GM12878 (cell line): Measurements from ENCODE around the gene CHRNA9. TPM values are rescaled to one million over a fixed set of nuclear protein-coding genes. Genes with fewer than 3 reads are reported as not detected.

ENCODE experiments used
- ATF2 ChIP-seq: IDR thresholded peaks from 2 replicates; pipeline ENCODE4 v1.6.1; 2012; ENCODE audit warnings: low read length, inconsistent platforms
- BHLHE40 ChIP-seq, 2 experiments: fragments of 450-650 bp in 1 of 2; IDR thresholded peaks; 2 replicates each; pipeline ENCODE4 v1.6.1; 2011 to 2017; ENCODE audit warnings: low read depth in 2 of 2, borderline replicate concordance in 1 of 2, improper control_type of control experiment in 1 of 2, low read length in 1 of 2, mild to moderate bottlenecking in 1 of 2
- CHD2 ChIP-seq: IDR thresholded peaks from 2 replicates; pipeline ENCODE4 v1.6.1; 2011; ENCODE audit warnings: low read depth, low read length, improper control_type of control experiment, borderline replicate concordance
- CHD4 ChIP-seq: fragments of 200-600 bp; sonication (generic); IDR thresholded peaks from 2 replicates; pipeline ENCODE4 v1.6.1; 2016; ENCODE audit warnings: mild to moderate bottlenecking
- CREB1 ChIP-seq: IDR thresholded peaks from 2 replicates; pipeline ENCODE4 v1.6.1; 2012; ENCODE audit warnings: low read depth, mild to moderate bottlenecking, inconsistent platforms
- DPF2 ChIP-seq: fragments of 450-650 bp; IDR thresholded peaks from 2 replicates; pipeline ENCODE4 v1.6.1; 2017; ENCODE audit warnings: mild to moderate bottlenecking
- EZH2 ChIP-seq: IDR thresholded peaks from 2 replicates; pipeline ENCODE4 v1.6.1; 2012; ENCODE audit warnings: low read depth, mild to moderate bottlenecking, control low read depth, inconsistent platforms, low read length, borderline replicate concordance; ENCODE audit not compliant: control insufficient read depth
- KLF5 ChIP-seq: fragments of 450-650 bp; IDR thresholded peaks from 2 replicates; pipeline ENCODE4 v1.6.1; 2014; ENCODE audit warnings: mild to moderate bottlenecking; ENCODE audit not compliant: partially characterized antibody
- LARP7 ChIP-seq: fragments of 450-650 bp; IDR thresholded peaks from 2 replicates; pipeline ENCODE4 v1.6.1; 2017; ENCODE audit warnings: mild to moderate bottlenecking
- MTA2 ChIP-seq: fragments of 450-650 bp; IDR thresholded peaks from 2 replicates; pipeline ENCODE4 v1.6.1; 2016; ENCODE audit warnings: low read depth, mild to moderate bottlenecking, moderate library complexity
- MYB ChIP-seq: fragments of 150-350 bp; IDR thresholded peaks from 2 replicates; pipeline ENCODE4 v1.6.1; 2014; ENCODE audit warnings: mild to moderate bottlenecking, low read depth, low read length, borderline replicate concordance
- MYC ChIP-seq: IDR thresholded peaks from 2 replicates; pipeline ENCODE4 v1.6.1; 2011; ENCODE audit warnings: mild to moderate bottlenecking, low read length, moderate library complexity, inconsistent platforms; ENCODE audit not compliant: insufficient read depth, insufficient replicate concordance, insufficient read length, severe bottlenecking
- NBN ChIP-seq: fragments of 450-650 bp; IDR thresholded peaks from 2 replicates; pipeline ENCODE4 v1.6.1; 2016
- NR2F1 ChIP-seq: fragments of 450-650 bp; conservative IDR thresholded peaks from 2 replicates; pipeline ENCODE4 v1.6.1; 2017; ENCODE audit warnings: mild to moderate bottlenecking
- NRF1 ChIP-seq: conservative IDR thresholded peaks from 2 replicates; pipeline ENCODE4 v1.6.1; 2011; ENCODE audit warnings: mild to moderate bottlenecking, low read depth, low read length, improper control_type of control experiment
- PAX8 ChIP-seq: fragments of 450-650 bp; IDR thresholded peaks from 2 replicates; pipeline ENCODE4 v1.6.1; 2017; ENCODE audit warnings: mild to moderate bottlenecking, moderate library complexity
- PBX3 ChIP-seq: IDR thresholded peaks from 2 replicates; pipeline ENCODE4 v1.6.1; 2011; ENCODE audit warnings: mild to moderate bottlenecking, low read depth, low read length, moderate library complexity; ENCODE audit not compliant: insufficient replicate concordance
- RBBP5 ChIP-seq: fragments of 200-600 bp; sonication (generic); conservative IDR thresholded peaks from 2 replicates; pipeline ENCODE4 v1.6.1; 2016
- RUNX3 ChIP-seq: IDR thresholded peaks from 2 replicates; pipeline ENCODE4 v1.6.1; 2012; ENCODE audit warnings: low read length, inconsistent platforms
- SIX5 ChIP-seq: IDR thresholded peaks from 2 replicates; pipeline ENCODE4 v1.6.1; 2011; ENCODE audit warnings: mild to moderate bottlenecking, low read depth, low read length, moderate library complexity; ENCODE audit not compliant: severe bottlenecking
- SUZ12 ChIP-seq: fragments of 200-600 bp; sonication (generic); IDR thresholded peaks from one replicate; pipeline ENCODE4 v1.6.1; 2018; ENCODE audit warnings: antibody characterized with exemption, mild to moderate bottlenecking; ENCODE audit not compliant: unreplicated experiment
- TARDBP ChIP-seq: IDR thresholded peaks from 2 replicates; pipeline ENCODE4 v1.6.1; 2016; ENCODE audit warnings: borderline replicate concordance
- TBL1XR1 ChIP-seq: IDR thresholded peaks from 2 replicates; pipeline ENCODE4 v1.6.1; 2012; ENCODE audit warnings: low read depth, low read length, improper control_type of control experiment
- TCF7 ChIP-seq: IDR thresholded peaks from 2 replicates; pipeline ENCODE4 v1.6.1; 2014; ENCODE audit warnings: antibody characterized with exemption, borderline replicate concordance
- YY1 ChIP-seq: IDR thresholded peaks from 2 replicates; pipeline ENCODE4 v1.6.1; 2011; ENCODE audit warnings: low read depth, mild to moderate bottlenecking, low read length
- ZBED1 ChIP-seq: IDR thresholded peaks from 2 replicates; pipeline ENCODE4 v1.6.1; 2016; ENCODE audit warnings: borderline replicate concordance
- ZBTB4 ChIP-seq: fragments of 450-650 bp; formaldehyde crosslinking; IDR thresholded peaks from 2 replicates; pipeline ENCODE4 v1.4.0; 2022; ENCODE audit warnings: mild to moderate bottlenecking, moderate library complexity
- ZNF24 ChIP-seq: fragments of 450-650 bp; IDR thresholded peaks from 2 replicates; pipeline ENCODE4 v1.6.1; 2017; ENCODE audit warnings: antibody characterized with exemption, mild to moderate bottlenecking
- ZZZ3 ChIP-seq: IDR thresholded peaks from 2 replicates; pipeline ENCODE4 v1.6.1; 2011; ENCODE audit warnings: low read depth; ENCODE audit not compliant: control insufficient read depth, insufficient read length
- polyA plus RNA-seq, 11 experiments: library from polyadenylated mRNA; depleted of rRNA in 4 of 11; unstranded in 6 of 11; stranded (reverse) in 5 of 11; fragments of >200 nt; fragmentation: Nextera tagmentation in 4 of 11; fragmentation: Illumina TruSeq in 1 of 11; extraction: Ambion mirVana in 4 of 11; extraction: Trizol in 1 of 11; gene quantifications; 1 replicate in 1 of 11; 2 replicates in 10 of 11; pipeline versions ENCODE4 v1.2.1 to v1.2.3, GENCODE V29; 2011 to 2016; ENCODE audit warnings: inconsistent platforms in 2 of 11, missing spikeins in 2 of 11, low read depth in 1 of 11
- total RNA-seq, 4 experiments: library from RNA; depleted of rRNA in 3 of 4; stranded (reverse); fragments of >200 nt in 3 of 4; fragmentation: Illumina TruSeq in 1 of 4; extraction: Trizol in 1 of 4; gene quantifications; 2 replicates each; pipeline versions ENCODE4 v1.2.1 to v1.2.3, GENCODE V29; 2013 to 2021

Gene CHRNA9
- total and polyA plus RNA-seq, 10 of the 15 experiments (the other 5 are each of a cell fraction or from before 2014, with no cell fraction given), result 0.05 to 0.09 (median 0.08) TPM; not detected in 7

GRCh38 chr4:40301603-40302002 lies 33.5 kb upstream of the CHRNA9 start (continued):
- TF ChIP-seq TCF7, result no peak
- TF ChIP-seq ATF2, result no peak
- TF ChIP-seq ZBTB4 (CRISPR knock-in tag), result no peak
- 0 out of 2 replicates have a peak, but pooled peaks have one; percentile 26 for TF ChIP-seq YY1
- peak; percentile 33; the same call in 1 of the 2 replicates for TF ChIP-seq TBL1XR1
- TF ChIP-seq NBN, result peak; percentile 16; the same call in 1 of the 2 replicates
- no peak for TF ChIP-seq CREB1
- TF ChIP-seq MYC, result no peak
- no peak for TF ChIP-seq EZH2
- TF ChIP-seq PAX8, result no peak
- peak; percentile 66; the same call in 1 of the 2 replicates for TF ChIP-seq TARDBP
- TF ChIP-seq CHD4, result no peak
- TF ChIP-seq MYB, result no peak
- no peak for TF ChIP-seq LARP7
- no peak for TF ChIP-seq SIX5
- peak; percentile 76 for TF ChIP-seq MTA2
- peak; percentile 56 to 60; a peak in 3 of 4 replicates for TF ChIP-seq BHLHE40 (IDR thresholded peaks at IDR 0.05; ENCODE audit: borderline replicate concordance in 1 of 2, low read depth in 2 of 2, low read length in 1 of 2)
- TF ChIP-seq CHD2, result 0 out of 2 replicates have a peak, but pooled peaks have one; percentile 38
- TF ChIP-seq ZZZ3, result no peak
- 0 out of 2 replicates have a peak, but pooled peaks have one; percentile 21 for TF ChIP-seq ZNF24
- TF ChIP-seq RUNX3, result no peak
- TF ChIP-seq PBX3, result no peak
- no peak for TF ChIP-seq NRF1
- TF ChIP-seq KLF5, result no peak
- peak; percentile 73; the same call in 1 of the 2 replicates for TF ChIP-seq DPF2
- peak; percentile 61; the same call in 1 of the 2 replicates for TF ChIP-seq ZBED1
- no peak for TF ChIP-seq RBBP5
- TF ChIP-seq SUZ12, result no peak
- TF ChIP-seq NR2F1, result no peak; the same call in 1 of the 2 replicates
